Panc1 (cell line): ENCODE results near the gene PGAM5.

Experiments
- POLR2AphosphoS5 ChIP-seq: IDR thresholded peaks from 2 replicates; pipeline ENCODE4 v1.6.1; 2012; ENCODE audit warnings: mild to moderate bottlenecking, low read depth, low read length, moderate library complexity
- TF ChIP-seq, protein P1 (sequence below): fragments of 450-650 bp; IDR thresholded peaks from 2 replicates; pipeline ENCODE4 v1.5.1; 2017; ENCODE audit warnings: mild to moderate bottlenecking
- TF ChIP-seq, protein P2 (sequence below), 2 experiments: IDR thresholded peaks; 2 replicates each; pipeline ENCODE4 v1.6.1; 2011 to 2012; ENCODE audit warnings: low read depth in 2 of 2, control low read depth in 1 of 2, low read length in 1 of 2, mild to moderate bottlenecking in 1 of 2, moderate library complexity in 1 of 2; ENCODE audit not compliant: insufficient read depth in 1 of 2

DNA sequence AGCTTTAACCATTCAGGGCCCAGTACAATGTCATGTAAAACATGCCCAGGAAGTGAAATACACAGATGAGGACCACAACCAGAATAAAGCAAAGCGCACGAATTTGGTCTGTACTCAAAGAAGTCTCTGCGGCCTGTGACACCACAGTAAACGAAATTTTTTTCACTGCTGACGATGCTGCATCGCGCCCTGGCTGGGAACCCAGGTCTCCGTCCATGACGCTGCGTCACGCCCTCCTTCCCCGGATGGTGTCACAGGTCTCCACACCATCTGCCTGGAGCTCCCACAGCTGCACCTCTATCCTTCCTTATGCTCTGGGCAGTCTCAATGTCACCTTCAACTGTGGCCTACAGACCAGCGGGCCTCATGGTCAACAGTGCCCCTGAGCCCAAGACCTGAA, 33.2 kb downstream of the PGAM5 start:
- TF ChIP-seq, protein P1, sequence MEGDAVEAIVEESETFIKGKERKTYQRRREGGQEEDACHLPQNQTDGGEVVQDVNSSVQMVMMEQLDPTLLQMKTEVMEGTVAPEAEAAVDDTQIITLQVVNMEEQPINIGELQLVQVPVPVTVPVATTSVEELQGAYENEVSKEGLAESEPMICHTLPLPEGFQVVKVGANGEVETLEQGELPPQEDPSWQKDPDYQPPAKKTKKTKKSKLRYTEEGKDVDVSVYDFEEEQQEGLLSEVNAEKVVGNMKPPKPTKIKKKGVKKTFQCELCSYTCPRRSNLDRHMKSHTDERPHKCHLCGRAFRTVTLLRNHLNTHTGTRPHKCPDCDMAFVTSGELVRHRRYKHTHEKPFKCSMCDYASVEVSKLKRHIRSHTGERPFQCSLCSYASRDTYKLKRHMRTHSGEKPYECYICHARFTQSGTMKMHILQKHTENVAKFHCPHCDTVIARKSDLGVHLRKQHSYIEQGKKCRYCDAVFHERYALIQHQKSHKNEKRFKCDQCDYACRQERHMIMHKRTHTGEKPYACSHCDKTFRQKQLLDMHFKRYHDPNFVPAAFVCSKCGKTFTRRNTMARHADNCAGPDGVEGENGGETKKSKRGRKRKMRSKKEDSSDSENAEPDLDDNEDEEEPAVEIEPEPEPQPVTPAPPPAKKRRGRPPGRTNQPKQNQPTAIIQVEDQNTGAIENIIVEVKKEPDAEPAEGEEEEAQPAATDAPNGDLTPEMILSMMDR = no peak
- no peak for TF ChIP-seq POLR2AphosphoS5
- TF ChIP-seq, protein P2, sequence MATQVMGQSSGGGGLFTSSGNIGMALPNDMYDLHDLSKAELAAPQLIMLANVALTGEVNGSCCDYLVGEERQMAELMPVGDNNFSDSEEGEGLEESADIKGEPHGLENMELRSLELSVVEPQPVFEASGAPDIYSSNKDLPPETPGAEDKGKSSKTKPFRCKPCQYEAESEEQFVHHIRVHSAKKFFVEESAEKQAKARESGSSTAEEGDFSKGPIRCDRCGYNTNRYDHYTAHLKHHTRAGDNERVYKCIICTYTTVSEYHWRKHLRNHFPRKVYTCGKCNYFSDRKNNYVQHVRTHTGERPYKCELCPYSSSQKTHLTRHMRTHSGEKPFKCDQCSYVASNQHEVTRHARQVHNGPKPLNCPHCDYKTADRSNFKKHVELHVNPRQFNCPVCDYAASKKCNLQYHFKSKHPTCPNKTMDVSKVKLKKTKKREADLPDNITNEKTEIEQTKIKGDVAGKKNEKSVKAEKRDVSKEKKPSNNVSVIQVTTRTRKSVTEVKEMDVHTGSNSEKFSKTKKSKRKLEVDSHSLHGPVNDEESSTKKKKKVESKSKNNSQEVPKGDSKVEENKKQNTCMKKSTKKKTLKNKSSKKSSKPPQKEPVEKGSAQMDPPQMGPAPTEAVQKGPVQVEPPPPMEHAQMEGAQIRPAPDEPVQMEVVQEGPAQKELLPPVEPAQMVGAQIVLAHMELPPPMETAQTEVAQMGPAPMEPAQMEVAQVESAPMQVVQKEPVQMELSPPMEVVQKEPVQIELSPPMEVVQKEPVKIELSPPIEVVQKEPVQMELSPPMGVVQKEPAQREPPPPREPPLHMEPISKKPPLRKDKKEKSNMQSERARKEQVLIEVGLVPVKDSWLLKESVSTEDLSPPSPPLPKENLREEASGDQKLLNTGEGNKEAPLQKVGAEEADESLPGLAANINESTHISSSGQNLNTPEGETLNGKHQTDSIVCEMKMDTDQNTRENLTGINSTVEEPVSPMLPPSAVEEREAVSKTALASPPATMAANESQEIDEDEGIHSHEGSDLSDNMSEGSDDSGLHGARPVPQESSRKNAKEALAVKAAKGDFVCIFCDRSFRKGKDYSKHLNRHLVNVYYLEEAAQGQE (IDR thresholded peaks at IDR 0.05; ENCODE audit: insufficient read depth in 1 of 2, low read depth in 2 of 2, low read length in 1 of 2) = no peak
